M059J (cell line): ENCODE measurements around the gene TSPAN5. TPM values are rescaled to one million over a fixed set of nuclear protein-coding genes. Genes with fewer than 3 reads are reported as not detected.
"Not testable (repeated sequence)": the region's sequence is repeated elsewhere in the genome, so short reads cannot be mapped to it uniquely, and the experiment has no call there.

Experiments used
- DNase-seq: peaks from one replicate; pipeline ENCODE4 v3.0.0-alpha.2; 2012; ENCODE audit warnings: low read depth
- total RNA-seq: library from RNA; depleted of rRNA; stranded (reverse); fragments of >200 nt; shearing (Covaris generic); gene quantifications from 2 replicates; pipeline ENCODE4 v1.2.3, GENCODE V29; 2014; rRNA removed

The TSPAN5 gene
- 27.7 and 39.0 TPM in 2 replicates for total RNA-seq

DNA sequence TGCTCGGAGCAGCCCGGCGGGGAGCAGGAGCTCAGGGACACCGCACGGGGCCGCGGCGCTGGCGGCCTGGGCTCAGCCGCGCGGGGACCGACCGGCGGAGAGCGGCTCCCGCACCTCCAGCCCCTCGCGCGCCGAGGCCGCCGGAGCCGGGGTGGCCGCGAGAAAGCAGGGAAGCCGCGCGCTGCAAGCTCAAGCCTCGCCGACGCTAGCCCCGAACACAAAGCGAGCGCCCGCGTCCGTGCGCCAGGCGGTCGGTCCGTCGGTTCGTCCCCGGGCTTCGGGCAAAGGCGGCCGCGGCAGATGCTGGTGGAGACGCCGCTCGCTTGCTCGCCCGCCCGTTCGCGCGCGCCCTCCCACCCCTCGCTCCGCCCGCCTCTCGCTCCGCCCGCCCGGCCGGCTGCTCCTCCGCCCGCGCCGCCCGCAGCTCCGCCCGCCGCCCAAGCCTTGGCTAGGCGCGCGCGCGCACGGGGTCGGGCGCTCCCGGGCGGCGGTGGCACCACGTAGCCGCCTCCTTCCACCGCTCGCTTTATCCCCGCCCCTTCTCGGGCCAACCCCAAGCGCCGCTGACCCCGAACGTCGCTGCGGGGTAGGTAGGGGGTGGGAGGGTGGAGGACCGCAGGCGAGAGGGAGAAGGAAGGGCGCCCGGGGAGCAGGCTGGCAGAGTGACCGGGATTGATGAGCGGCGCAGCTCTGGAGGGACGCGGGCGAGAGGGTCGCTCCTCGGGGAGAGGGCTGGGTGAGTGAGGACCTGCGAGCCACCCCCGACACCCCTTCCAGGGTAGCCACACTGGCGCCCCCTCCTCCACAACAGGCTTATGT lies at the start of gene TSPAN5:
Gene TSPAN5, minus strand, starts transcription at position 325 of the 819 bp plus-strand sequence.
- peak; percentile 81 for DNase-seq

DNA sequence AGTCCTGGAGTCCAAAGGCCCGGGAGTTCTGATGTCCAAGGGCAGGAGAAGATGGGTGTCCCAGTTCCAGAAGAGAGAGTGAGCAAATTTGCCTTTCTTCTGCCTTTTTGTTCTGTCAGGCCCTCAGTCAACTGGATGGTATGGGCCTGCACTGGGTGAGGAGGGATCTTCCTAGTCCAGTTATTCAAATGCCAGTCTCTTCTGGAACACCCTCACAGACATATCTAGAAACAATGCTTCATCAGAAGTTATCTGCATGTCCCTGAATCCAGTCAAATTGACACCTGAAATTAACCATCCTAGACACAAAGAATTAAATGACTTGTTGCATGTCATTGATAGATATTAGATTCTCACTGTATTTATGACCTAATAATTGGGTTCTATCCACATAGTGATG lies 48.5 kb upstream of the TSPAN5 start:
- DNase-seq: no peak

GRCh38 chr4:98706200-98706813 lies 47.9 kb upstream of the TSPAN5 start:
- no peak for DNase-seq

GRCh38 chr4:98705586-98705985 lies 47.2 kb upstream of the TSPAN5 start:
- not testable (repeated sequence) for DNase-seq

DNA sequence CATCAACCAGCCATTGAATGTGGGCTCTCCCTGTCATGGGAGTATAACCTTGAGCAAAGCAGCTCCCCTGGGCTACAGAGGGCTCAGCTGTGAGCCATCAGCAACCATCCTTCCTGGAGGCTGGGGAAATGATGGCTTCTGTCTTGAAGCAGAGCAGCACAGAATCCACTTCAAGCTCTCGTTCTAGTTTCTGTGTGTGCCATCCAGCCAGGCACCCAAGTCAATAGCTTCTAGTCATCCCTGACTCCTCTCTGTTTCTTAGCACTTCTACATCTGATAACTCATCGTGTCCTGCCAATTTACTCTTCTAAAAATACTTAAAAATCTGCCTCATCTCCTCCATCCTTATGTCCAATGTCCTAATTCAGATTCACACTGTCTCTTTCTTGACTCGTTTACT lies 42.2 kb upstream of the TSPAN5 start:
- DNase-seq: no peak

DNA sequence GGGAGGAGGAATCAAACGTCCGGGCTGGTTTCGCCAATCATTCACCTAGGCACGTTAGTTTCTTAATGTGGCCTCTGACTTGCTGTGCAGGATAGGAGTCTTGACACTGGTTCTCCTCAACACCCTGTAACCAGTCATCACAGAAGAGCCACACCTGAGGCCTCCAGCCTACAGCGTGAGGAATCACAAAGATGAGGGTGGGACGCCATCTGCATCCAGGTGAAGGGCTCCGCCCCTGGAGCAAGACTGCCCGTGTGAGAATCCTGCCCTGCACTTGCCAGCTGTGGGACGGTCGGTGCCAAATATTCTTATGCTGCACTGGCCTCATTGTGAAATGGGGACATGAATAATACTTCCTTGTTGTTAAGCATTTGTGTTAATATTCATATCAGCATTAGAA lies 35.7 kb upstream of the TSPAN5 start:
- no peak for DNase-seq

DNA sequence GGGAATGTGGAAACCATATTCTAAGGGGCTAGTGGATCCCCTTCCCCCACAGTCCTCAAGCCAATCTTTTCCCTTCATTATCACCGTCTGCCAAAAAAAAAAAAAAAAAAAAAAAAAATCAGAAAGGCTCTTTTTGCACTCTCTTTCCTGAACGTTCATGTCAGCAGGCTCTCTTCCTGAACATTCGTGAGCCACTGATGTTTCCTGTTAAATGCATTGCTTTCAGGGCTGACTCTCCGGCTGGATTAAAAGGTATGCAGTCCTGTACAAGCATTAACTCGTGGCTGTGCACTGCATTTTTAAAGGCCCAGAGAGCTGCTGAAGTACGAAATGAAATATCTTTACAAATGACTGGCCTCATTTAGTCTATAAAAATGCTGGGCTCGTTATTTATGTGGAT lies 34.0 kb upstream of the TSPAN5 start:
- DNase-seq: no peak

GRCh38 chr4:98691588-98691987 lies 33.2 kb upstream of the TSPAN5 start:
- no peak for DNase-seq

GRCh38 chr4:98689507-98690174 lies 31.2 kb upstream of the TSPAN5 start:
- no peak for DNase-seq

DNA sequence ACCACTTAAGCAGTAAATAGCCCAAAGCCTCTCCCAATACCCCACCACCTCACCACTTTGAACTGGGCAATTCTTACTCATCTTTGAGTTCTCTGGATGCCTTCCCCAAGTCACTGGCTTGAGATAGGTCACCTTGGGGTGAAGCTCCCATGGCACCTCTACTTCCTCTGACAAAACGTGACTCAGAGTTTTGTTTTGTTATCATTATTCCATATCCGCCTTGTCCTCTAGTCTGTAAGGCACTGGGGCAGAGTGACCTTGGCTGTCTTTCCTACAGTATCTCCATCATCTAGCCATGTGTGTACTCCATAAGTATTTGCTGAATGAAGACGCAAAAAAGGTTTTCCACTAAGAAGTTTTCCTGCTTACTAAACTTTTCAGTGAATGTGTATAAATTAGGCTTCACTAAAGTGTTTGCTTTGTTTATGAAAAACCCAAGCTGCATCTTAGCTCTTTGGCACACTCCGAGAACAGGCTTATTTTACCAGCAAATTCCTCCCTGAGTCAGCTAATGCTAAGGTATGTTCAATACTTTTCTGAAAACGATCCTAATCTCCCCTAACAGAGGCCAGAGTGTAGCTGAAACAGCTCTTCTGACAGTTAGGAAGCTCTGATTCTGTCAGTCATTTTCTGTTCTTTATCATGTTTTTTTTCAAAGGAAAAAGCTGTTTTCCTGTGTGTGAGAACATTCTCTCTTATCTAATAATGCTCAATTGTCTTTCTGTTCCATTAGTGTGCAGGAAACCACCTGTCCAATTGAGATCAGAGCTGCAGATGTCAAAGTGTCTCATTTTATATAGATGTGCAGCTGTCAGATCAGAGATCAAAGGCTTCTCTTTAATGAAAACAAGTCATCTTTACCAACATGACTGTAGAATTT lies 30.2 kb upstream of the TSPAN5 start:
- peak; percentile 96 for DNase-seq

DNA sequence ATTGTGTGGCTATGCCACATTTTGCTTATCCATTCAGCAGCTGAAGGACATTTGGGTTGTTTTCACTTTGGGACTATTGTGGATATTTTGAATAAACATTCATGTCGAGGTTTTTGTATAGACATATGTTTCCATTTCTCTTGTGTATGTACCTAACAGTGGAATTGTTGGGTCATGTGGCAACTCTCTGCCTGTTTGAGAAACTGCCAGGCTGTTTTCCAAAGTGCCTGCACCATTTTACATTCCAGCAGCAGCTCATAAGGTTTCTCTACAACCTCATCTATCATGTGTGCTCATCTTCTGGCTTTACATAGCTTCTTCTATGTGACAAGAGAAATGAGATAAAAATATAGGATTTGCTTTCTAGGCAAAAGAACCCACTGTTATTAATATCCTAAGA lies 29.5 kb upstream of the TSPAN5 start:
- DNase-seq: peak; percentile 18

- no peak for DNase-seq
Observed at GRCh38 chr4:98686847-98687246, 28.4 kb upstream of the TSPAN5 start.

GRCh38 chr4:98686043-98686707 lies 27.8 kb upstream of the TSPAN5 start:
- DNase-seq: no peak

GRCh38 chr4:98685225-98686042 lies 27.0 kb upstream of the TSPAN5 start:
- no peak for DNase-seq

DNA sequence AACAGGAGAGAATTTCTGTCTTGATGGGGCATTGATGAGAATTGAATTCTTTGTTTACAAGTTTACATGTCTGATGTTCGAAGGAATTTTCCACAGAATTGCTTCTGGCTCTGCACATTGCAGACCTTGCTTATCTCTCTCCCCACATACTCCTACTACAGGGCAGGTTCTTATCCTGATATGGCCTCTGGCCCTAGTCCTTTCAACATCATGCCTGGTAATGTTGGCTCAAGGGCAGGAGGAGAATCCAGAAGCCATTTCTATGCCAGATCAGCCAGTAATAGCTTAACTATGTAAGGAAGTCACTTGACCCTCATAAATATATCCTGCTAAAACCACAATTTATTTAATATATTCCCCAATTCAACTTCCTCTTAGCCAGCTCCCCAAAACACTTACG lies 24.3 kb upstream of the TSPAN5 start:
- DNase-seq: peak; percentile 89

DNA sequence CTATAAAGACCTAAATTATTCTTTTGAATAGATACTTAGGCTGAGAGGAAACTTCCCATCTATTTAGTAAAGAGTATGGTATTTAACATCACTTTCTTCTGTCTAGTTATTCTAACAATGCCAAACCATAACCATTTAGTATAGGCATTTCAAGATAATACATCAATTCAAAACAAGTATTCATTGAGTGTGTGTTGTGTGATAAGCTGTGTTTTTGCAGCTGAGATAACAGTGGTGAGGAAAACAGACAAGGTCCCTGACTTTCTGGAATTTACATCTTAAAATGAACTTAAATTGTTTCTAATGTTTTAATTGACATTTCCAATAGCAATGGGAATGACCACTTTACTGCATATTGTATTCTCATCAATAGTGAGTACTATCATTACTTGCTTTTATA lies 22.4 kb upstream of the TSPAN5 start:
- DNase-seq: no peak

GRCh38 chr4:98679738-98680137 lies 21.3 kb upstream of the TSPAN5 start:
- no peak for DNase-seq

DNA sequence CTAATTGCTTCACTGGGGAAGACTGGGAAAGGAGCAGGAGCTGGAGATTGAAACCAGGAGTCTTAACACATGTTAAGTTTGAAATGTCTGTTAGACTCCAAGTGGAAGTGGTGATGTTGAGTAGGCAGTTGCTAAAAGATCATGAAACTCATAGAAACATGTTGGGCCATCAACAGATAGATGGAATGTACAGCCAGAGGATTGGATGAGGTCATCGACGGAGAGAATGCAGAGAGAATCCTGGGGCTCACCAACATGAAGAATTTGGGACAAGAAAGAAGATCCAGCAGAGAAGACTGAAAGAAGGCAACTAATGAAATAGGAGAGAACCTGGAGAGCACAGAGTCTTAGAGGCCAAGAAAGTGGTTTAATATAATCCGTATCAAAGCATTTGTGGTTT lies 19.4 kb upstream of the TSPAN5 start:
- no peak for DNase-seq

DNA sequence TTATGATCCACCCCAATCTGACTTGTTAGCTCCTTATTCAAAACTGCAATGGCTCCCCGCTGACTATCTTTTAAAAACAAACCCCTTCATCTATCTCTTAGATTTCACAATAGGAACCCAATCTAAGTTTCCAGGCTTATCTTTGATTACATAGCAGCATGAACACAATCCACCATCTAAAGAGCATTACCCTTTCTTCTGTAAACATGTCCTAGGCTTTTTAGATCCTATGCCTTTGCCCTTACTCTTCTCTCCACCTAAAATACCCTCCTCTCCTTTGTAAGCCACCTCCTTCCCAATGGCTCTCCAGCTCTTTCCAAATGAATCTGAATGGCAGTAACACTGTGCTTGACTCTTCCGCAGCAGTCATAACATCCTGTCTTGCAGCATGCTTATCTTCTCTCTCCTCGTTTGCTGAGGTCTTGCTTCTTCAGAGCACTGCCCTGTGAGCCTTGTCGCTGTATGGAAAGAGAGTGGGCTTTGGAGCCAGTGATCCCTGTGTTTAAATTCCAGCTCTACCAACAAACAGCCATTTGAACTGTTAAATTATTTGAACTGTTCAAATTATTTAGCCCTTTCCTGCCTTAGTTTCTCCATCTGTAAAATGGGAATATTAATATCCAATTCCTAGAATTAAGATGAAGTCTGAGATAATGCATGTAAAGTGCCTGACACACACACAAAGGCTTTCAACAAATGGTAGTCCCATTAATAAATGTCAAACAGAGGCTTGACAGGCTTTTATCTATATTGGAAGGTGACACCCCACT lies 16.2 kb upstream of the TSPAN5 start:
- DNase-seq: no peak

GRCh38 chr4:98673978-98674377 lies 15.6 kb upstream of the TSPAN5 start:
- peak; percentile 46 for DNase-seq
